OCI-LY1 (cell line): ENCODE data around the gene MAGI2.

Experiments
- H2AFZ ChIP-seq: fragments of 200-600 bp; sonication (generic), shearing (Covaris generic); 2 replicates; pipeline ENCODE4 v1.6.0; 2014; ENCODE audit warnings: antibody characterized with exemption, mild to moderate bottlenecking, low read length
- H3F3A ChIP-seq: fragments of 200-600 bp; sonication (generic), shearing (Covaris generic); 2 replicates; pipeline ENCODE4 v1.6.0; 2014; ENCODE audit warnings: mild to moderate bottlenecking, antibody characterized with exemption, low read length, moderate library complexity; ENCODE audit not compliant: insufficient read depth
- H3K27ac ChIP-seq: fragments of 200-600 bp; sonication (generic); 2 replicates; pipeline ENCODE4 v1.5.1; 2014; ENCODE audit warnings: low read length, mixed run types, mild to moderate bottlenecking, low read depth; ENCODE audit not compliant: poor library complexity, severe bottlenecking
- H3K27me3 ChIP-seq: fragments of 200-600 bp; sonication (generic); 2 replicates; pipeline ENCODE4 v1.6.0; 2014; ENCODE audit warnings: antibody characterized with exemption, mild to moderate bottlenecking, low read length, moderate library complexity; ENCODE audit not compliant: insufficient read depth
- H3K36me3 ChIP-seq: fragments of 200-600 bp; sonication (generic); 2 replicates; pipeline ENCODE4 v1.6.1; 2014; ENCODE audit warnings: mild to moderate bottlenecking, antibody characterized with exemption, low read length, moderate library complexity, mixed read lengths; ENCODE audit not compliant: insufficient read depth
- H3K4me1 ChIP-seq: fragments of 200-600 bp; sonication (generic); 2 replicates; pipeline ENCODE4 v1.5.1; 2014; ENCODE audit warnings: mild to moderate bottlenecking, low read length, moderate library complexity; ENCODE audit not compliant: insufficient read depth, severe bottlenecking
- H3K4me2 ChIP-seq: fragments of 200-600 bp; sonication (generic), shearing (Covaris generic); 2 replicates; pipeline ENCODE4 v1.6.1; 2014; ENCODE audit warnings: low read length
- H3K4me3 ChIP-seq: fragments of 200-600 bp; sonication (generic); 2 replicates; pipeline ENCODE4 v1.5.1; 2014; ENCODE audit warnings: low read length, low read depth, mild to moderate bottlenecking, mixed read lengths; ENCODE audit not compliant: poor library complexity, severe bottlenecking
- H3K79me2 ChIP-seq: fragments of 200-600 bp; shearing (Covaris generic); 2 replicates; pipeline ENCODE4 v1.6.1; 2016; ENCODE audit warnings: mixed run types, low read length, mixed read lengths; ENCODE audit not compliant: insufficient read depth
- H3K9ac ChIP-seq: fragments of 200-600 bp; sonication (generic), shearing (Covaris generic); 2 replicates; pipeline ENCODE4 v1.6.1; 2014; ENCODE audit warnings: mild to moderate bottlenecking, low read length, mixed read lengths
- H3K9me2 ChIP-seq: fragments of 200-600 bp; sonication (generic), shearing (Covaris generic); 2 replicates; pipeline ENCODE4 v1.6.1; 2014; ENCODE audit warnings: low read depth, mild to moderate bottlenecking, low read length, mixed read lengths
- H3K9me3 ChIP-seq: fragments of 200-600 bp; shearing (Covaris generic); 2 replicates; pipeline ENCODE4 v1.6.1; 2014; ENCODE audit warnings: low read length, mixed read lengths
- H4K20me1 ChIP-seq: fragments of 200-600 bp; sonication (generic), shearing (Covaris generic); 2 replicates; pipeline ENCODE4 v1.6.0; 2016; ENCODE audit warnings: mild to moderate bottlenecking, low read length; ENCODE audit not compliant: insufficient read depth
- EZH2 ChIP-seq: fragments of 200-600 bp; sonication (generic), shearing (Covaris generic); IDR thresholded peaks from 2 replicates; pipeline ENCODE4 v1.8.0; 2017; ENCODE audit warnings: borderline replicate concordance, mixed run types, mild to moderate bottlenecking, antibody characterized with exemption, low read length, moderate library complexity, mixed read lengths
- TF ChIP-seq, protein P1 (sequence below): fragments of 200-600 bp; sonication (generic), shearing (Covaris generic); IDR thresholded peaks from 2 replicates; pipeline ENCODE4 v1.5.1; 2017; ENCODE audit warnings: mild to moderate bottlenecking, antibody characterized with exemption, low read length, moderate library complexity, mixed read lengths

Gene MAGI2

DNA sequence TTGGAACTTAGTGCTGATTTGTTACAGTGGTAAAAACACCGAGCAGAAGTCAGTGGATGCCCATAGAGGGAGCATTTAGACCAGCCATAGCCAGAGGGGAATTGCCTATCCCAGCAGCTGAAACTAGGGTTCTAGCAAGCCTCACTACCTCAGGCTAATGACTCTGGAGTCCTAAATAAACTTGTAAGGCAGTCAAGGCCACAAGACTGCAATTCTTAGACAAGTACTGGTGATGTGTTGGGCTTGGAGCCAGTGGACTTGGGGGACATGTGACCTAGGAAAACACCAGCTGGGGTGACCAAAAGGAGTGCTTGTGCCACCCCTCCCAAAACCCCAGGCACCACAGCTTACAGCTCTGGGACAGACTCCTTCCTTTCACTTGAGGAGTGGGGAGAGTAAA, 209.0 kb downstream of the MAGI2 start:
- H3K4me2 ChIP-seq, result no peak overlapping the region
- H3K9me3 ChIP-seq, result no peaks in the 10 kb centered on the region
- H3K36me3 ChIP-seq, result no peaks in the 10 kb centered on the region
- H3K27ac ChIP-seq, result no peak overlapping the region
- H3K9ac ChIP-seq, result no peak overlapping the region
- no peaks in the 10 kb centered on the region for H3F3A ChIP-seq
- no peaks in the 10 kb centered on the region for H3K79me2 ChIP-seq
- TF ChIP-seq EZH2, result no peak
- TF ChIP-seq, protein P1, sequence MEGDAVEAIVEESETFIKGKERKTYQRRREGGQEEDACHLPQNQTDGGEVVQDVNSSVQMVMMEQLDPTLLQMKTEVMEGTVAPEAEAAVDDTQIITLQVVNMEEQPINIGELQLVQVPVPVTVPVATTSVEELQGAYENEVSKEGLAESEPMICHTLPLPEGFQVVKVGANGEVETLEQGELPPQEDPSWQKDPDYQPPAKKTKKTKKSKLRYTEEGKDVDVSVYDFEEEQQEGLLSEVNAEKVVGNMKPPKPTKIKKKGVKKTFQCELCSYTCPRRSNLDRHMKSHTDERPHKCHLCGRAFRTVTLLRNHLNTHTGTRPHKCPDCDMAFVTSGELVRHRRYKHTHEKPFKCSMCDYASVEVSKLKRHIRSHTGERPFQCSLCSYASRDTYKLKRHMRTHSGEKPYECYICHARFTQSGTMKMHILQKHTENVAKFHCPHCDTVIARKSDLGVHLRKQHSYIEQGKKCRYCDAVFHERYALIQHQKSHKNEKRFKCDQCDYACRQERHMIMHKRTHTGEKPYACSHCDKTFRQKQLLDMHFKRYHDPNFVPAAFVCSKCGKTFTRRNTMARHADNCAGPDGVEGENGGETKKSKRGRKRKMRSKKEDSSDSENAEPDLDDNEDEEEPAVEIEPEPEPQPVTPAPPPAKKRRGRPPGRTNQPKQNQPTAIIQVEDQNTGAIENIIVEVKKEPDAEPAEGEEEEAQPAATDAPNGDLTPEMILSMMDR, result no peak
- H4K20me1 ChIP-seq, result no peaks in the 10 kb centered on the region
- H3K9me2 ChIP-seq, result no peaks in the 10 kb centered on the region
- no peak overlapping the region for H2AFZ ChIP-seq
- no peaks in the 10 kb centered on the region for H3K4me1 ChIP-seq
- H3K4me3 ChIP-seq, result no peak overlapping the region
- no peaks in the 10 kb centered on the region for H3K27me3 ChIP-seq

- TF ChIP-seq, protein P1, result no peak
- no peak for TF ChIP-seq EZH2
- no peaks in the 10 kb centered on the region for H3K9me2 ChIP-seq
- H3K36me3 ChIP-seq, result no peaks in the 10 kb centered on the region
Measured at GRCh38 chr7:79241288-79242060, 212.0 kb downstream of the MAGI2 start.

DNA sequence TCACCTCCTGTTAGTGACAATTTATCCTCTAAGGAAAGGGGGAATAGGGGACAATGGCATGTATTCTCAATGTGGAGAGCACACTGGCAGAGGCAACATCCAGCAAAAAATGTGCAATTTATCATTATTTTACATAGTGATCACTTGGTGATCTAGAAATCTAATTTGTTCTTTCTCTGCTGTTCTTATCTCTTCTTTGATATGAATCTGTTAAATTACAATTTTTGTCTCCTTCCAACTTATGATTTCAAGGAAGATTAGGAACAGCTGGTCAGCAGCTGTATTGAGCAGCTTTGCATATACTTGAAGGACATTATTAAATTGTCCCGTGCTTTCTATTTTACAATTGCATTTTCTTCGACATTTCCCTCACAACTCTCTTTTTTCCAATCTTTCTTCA, 213.1 kb downstream of the MAGI2 start:
- TF ChIP-seq, protein P1, result no peak
- TF ChIP-seq EZH2, result no peak
- Histone ChIP-seq H3K79me2 (no peaks in the 10 kb centered on the region), H3K4me3 (no peak overlapping the region)

More at GRCh38 chr7:79241288-79242060, 212.0 kb downstream of the MAGI2 start:
- H3K4me3 ChIP-seq, result no peak overlapping the region
- no peaks in the 10 kb centered on the region for H4K20me1 ChIP-seq
- H3K27ac ChIP-seq, result no peak overlapping the region
- H3K79me2 ChIP-seq, result no peaks in the 10 kb centered on the region
- no peak overlapping the region for H2AFZ ChIP-seq
- H3F3A ChIP-seq, result no peaks in the 10 kb centered on the region
- no peak overlapping the region for H3K9ac ChIP-seq
- no peaks in the 10 kb centered on the region for H3K4me1 ChIP-seq
- H3K9me3 ChIP-seq, result no peaks in the 10 kb centered on the region
- H3K4me2 ChIP-seq, result no peak overlapping the region
- no peaks in the 10 kb centered on the region for H3K27me3 ChIP-seq

More for the DNA sequence above, 213.1 kb downstream of the MAGI2 start:
- no peak overlapping the region for H3K9ac ChIP-seq
- H3F3A ChIP-seq, result no peaks in the 10 kb centered on the region
- no peaks in the 10 kb centered on the region for H3K36me3 ChIP-seq
- H3K4me1 ChIP-seq, result no peaks in the 10 kb centered on the region
- H3K27ac ChIP-seq, result no peak overlapping the region
- no peaks in the 10 kb centered on the region for H3K9me3 ChIP-seq
- no peak overlapping the region for H2AFZ ChIP-seq
- H3K9me2 ChIP-seq, result no peaks in the 10 kb centered on the region
- H3K27me3 ChIP-seq, result no peaks in the 10 kb centered on the region
- no peaks in the 10 kb centered on the region for H4K20me1 ChIP-seq
- H3K4me2 ChIP-seq, result no peak overlapping the region
